ENCODE measurements around the gene LELP1. TPM values are rescaled to one million over a fixed set of nuclear protein-coding genes. Genes with fewer than 3 reads are reported as not detected.

LELP1 gene
- total RNA-seq, 5 donors from 2014 or later (not counting 1 experiment from before 2014, with no cell fraction given), result not detected

DNA sequence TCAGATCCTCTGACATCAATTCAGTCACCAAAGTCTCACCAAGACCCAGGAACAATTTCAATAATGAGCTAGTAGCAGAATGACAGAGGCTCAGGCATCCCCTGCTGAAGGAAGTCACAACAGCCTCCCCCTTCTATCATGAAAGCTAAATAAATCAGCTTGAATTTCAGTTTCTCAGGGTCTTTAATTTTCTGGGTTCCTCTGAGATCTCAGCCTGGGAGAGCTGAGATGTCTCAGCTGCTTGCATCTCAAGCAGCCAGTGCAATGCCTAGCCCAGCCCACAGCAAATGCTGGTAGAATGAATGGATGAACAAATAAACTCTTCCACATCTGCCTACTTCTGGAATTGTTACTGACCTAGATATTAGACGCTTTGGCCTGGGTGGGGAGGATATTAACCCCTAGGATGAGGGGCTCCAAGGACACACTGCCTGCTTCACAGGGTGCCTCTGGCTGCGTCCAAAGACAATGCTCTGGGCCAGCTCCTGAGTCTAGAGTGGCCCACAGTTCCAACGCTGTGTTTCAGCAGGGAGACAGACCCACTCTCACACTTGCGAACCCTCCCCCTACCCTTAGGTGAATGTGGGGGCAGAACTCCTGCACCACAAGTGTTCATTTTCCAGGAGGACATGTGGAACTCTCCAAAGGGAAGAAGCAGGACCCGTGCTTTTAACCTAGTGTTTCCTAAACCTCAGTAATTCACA is 45.1 kb downstream of the LELP1 start:
- Mint-ChIP-seq H3K27ac (no peak overlapping the region), H3K9me3 (peaks cover 0 to 8% (median 0%) of the 10 kb centered on the region in 3 donors), H3K4me3 (no peak overlapping the region), H3K4me1 (no peaks in the 10 kb centered on the region), H3K27me3 (peaks cover 36 to 37% of the 10 kb centered on the region in 2 donors), H3K36me3 (no peaks in the 10 kb centered on the region)
- H3K4me3 ChIP-seq (ENCODE audit: control insufficient read depth in 1 of 2, extremely low read depth in 1 of 2, low read length in 1 of 2), result no peak overlapping the region
- WGBS (ENCODE audit: insufficient coverage), result 20% methylated on average over 1 of the region's 5 CpGs
- H3K27ac ChIP-seq (ENCODE audit: low read length), result no peak overlapping the region
- DNase-seq (no peak), ATAC-seq (replicated peaks in 1 of 4) (no peak)
- CTCF ChIA-PET, result no interaction called here
- H3K9me3 ChIP-seq, result no peaks in the 10 kb centered on the region
- POLR2A ChIA-PET, result no interaction called here
- H3K36me3 ChIP-seq (ENCODE audit: control insufficient read depth in 2 of 2, extremely low read depth in 1 of 2, insufficient read depth in 1 of 2, low read length in 1 of 2), result no peaks in the 10 kb centered on the region
- H3K27me3 ChIP-seq (replicated peaks in 1 of 2; ENCODE audit: control insufficient read depth in 2 of 2, extremely low read depth in 1 of 2, insufficient read depth in 2 of 2, low read length in 1 of 2), result peaks cover 2 to 12% of the 10 kb centered on the region in 2 experiments
- no peaks in the 10 kb centered on the region for H3K4me1 ChIP-seq (ENCODE audit: control insufficient read depth in 1 of 2, extremely low read depth in 1 of 2, insufficient read depth in 2 of 2, low read length in 2 of 2)

DNA sequence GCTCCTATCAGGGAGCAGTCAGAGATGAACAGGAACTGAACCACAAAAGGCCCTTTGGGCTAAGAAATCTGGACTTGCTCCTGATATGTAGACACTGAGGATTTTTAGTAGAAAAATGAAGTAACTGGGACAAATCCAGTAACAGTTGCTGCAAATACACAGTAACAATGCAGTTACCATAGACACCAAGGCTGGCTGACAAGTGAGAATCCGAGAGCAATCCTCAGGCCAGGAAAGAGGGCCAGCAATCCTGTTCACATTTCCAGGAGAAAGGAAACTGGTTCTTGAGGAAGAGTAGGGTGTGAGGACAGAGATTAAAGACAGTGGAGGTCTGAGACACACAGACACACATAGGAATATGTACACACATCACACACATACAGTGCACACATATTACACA is 46.9 kb downstream of the LELP1 start:
- Mint-ChIP-seq H3K36me3 (no peaks in the 10 kb centered on the region), H3K27ac (no peak overlapping the region), H3K4me1 (peaks cover 0 to 7% (median 4%) of the 10 kb centered on the region in 3 donors), H3K27me3 (peaks cover 30 to 37% of the 10 kb centered on the region in 2 donors), H3K4me3 (no peak overlapping the region), H3K9me3 (no peaks in the 10 kb centered on the region)
- WGBS (ENCODE audit: insufficient coverage), result no CpG with 5 or more reads among the region's 1 CpG
- CTCF ChIA-PET, result no interaction called here
- no peak overlapping the region for H3K4me3 ChIP-seq (ENCODE audit: control insufficient read depth in 1 of 2, extremely low read depth in 1 of 2, low read length in 1 of 2)
- no peaks in the 10 kb centered on the region for H3K9me3 ChIP-seq
- no peaks in the 10 kb centered on the region for H3K4me1 ChIP-seq (ENCODE audit: control insufficient read depth in 1 of 2, extremely low read depth in 1 of 2, insufficient read depth in 2 of 2, low read length in 2 of 2)
- POLR2A ChIA-PET, result no interaction called here
- DNase-seq (no peak), ATAC-seq (replicated peaks in 1 of 4) (no peak)
- no peaks in the 10 kb centered on the region for H3K36me3 ChIP-seq (ENCODE audit: control insufficient read depth in 2 of 2, extremely low read depth in 1 of 2, insufficient read depth in 1 of 2, low read length in 1 of 2)
- peaks cover 2 to 23% of the 10 kb centered on the region in 2 experiments for H3K27me3 ChIP-seq (replicated peaks in 1 of 2; ENCODE audit: control insufficient read depth in 2 of 2, extremely low read depth in 1 of 2, insufficient read depth in 2 of 2, low read length in 1 of 2)
- H3K27ac ChIP-seq (ENCODE audit: low read length), result no peak overlapping the region

DNA sequence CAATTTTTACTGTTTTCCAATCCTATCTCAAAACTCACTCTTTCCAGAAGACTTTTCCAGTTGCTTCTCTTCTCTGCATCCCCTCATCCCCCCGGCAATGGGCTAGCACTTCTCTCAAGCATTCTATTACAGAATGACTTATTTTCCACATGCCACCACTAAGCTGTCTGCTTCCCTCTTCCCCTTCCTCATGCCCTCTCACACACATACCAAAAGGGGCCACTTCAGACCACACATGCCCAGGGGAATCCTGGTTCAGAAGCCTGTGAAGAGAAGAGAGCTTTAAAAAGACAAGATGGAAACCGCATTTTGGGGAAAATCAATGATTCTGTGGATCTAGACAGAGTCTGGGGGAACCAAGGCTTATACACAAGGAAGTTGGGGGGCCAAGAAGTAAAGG is 47.9 kb downstream of the LELP1 start:
- CTCF ChIA-PET, result no interaction called here
- ATAC-seq (replicated peaks in 1 of 4) (no peak), DNase-seq (no peak)
- Histone ChIP-seq H3K4me1 (ENCODE audit: control insufficient read depth in 1 of 2, extremely low read depth in 1 of 2, insufficient read depth in 2 of 2, low read length in 2 of 2) (no peaks in the 10 kb centered on the region), H3K36me3 (ENCODE audit: control insufficient read depth in 2 of 2, extremely low read depth in 1 of 2, insufficient read depth in 1 of 2, low read length in 1 of 2) (no peaks in the 10 kb centered on the region), H3K9me3 (no peaks in the 10 kb centered on the region), H3K27me3 (replicated peaks in 1 of 2; ENCODE audit: control insufficient read depth in 2 of 2, extremely low read depth in 1 of 2, insufficient read depth in 2 of 2, low read length in 1 of 2) (peaks cover 2 to 25% of the 10 kb centered on the region in 2 experiments), H3K27ac (ENCODE audit: low read length) (no peak overlapping the region), H3K4me3 (ENCODE audit: control insufficient read depth in 1 of 2, extremely low read depth in 1 of 2, low read length in 1 of 2) (no peak overlapping the region)
- no peaks in the 10 kb centered on the region for H3K36me3 Mint-ChIP-seq
- no peaks in the 10 kb centered on the region for H3K9me3 Mint-ChIP-seq
- H3K27ac Mint-ChIP-seq, result no peak overlapping the region
- H3K4me3 Mint-ChIP-seq, result no peak overlapping the region
- POLR2A ChIA-PET, result no interaction called here
- H3K4me1 Mint-ChIP-seq, result peaks cover 0 to 7% (median 4%) of the 10 kb centered on the region in 3 donors
- H3K27me3 Mint-ChIP-seq, result peaks cover 30 to 34% of the 10 kb centered on the region in 2 donors
- 63% methylated on average over 2 of the region's 2 CpGs for WGBS (ENCODE audit: insufficient coverage)

DNA sequence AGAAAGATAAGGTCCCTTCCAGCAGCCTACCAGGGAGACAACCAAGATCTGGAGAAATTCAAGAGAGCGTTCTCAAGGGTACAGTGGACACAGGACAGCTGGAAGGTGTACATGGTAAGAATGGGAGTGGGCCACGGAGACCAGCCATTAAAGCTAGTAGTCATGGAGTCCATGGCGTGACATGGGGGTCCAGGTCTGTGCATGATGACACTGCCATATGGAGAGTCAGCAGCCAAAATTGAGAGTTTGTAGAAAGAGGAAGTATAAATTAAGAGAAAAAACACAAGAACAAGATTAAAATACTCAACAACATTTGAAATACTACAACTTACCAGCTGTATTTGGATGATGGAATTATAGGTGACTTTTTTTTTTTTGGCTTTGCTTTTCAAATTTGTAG is 48.3 kb downstream of the LELP1 start:
- Histone ChIP-seq H3K9me3 (no peaks in the 10 kb centered on the region), H3K27ac (ENCODE audit: low read length) (no peak overlapping the region), H3K4me1 (ENCODE audit: control insufficient read depth in 1 of 2, extremely low read depth in 1 of 2, insufficient read depth in 2 of 2, low read length in 2 of 2) (no peaks in the 10 kb centered on the region), H3K36me3 (ENCODE audit: control insufficient read depth in 2 of 2, extremely low read depth in 1 of 2, insufficient read depth in 1 of 2, low read length in 1 of 2) (no peaks in the 10 kb centered on the region), H3K4me3 (ENCODE audit: control insufficient read depth in 1 of 2, extremely low read depth in 1 of 2, low read length in 1 of 2) (no peak overlapping the region), H3K27me3 (replicated peaks in 1 of 2; ENCODE audit: control insufficient read depth in 2 of 2, extremely low read depth in 1 of 2, insufficient read depth in 2 of 2, low read length in 1 of 2) (peaks cover 2 to 25% of the 10 kb centered on the region in 2 experiments)
- H3K4me3 Mint-ChIP-seq, result no peak overlapping the region
- no CpG with 5 or more reads among the region's 3 CpGs for WGBS (ENCODE audit: insufficient coverage)
- ChIA-PET CTCF (no interaction called here), POLR2A (no interaction called here)
- H3K4me1 Mint-ChIP-seq, result peaks cover 0 to 7% (median 4%) of the 10 kb centered on the region in 3 donors
- no peak overlapping the region for H3K27ac Mint-ChIP-seq
- peaks cover 30% of the 10 kb centered on the region in 2 donors for H3K27me3 Mint-ChIP-seq
- DNase-seq (no peak), ATAC-seq (replicated peaks in 1 of 4) (no peak)
- H3K36me3 Mint-ChIP-seq, result no peaks in the 10 kb centered on the region
- H3K9me3 Mint-ChIP-seq, result no peaks in the 10 kb centered on the region

DNA sequence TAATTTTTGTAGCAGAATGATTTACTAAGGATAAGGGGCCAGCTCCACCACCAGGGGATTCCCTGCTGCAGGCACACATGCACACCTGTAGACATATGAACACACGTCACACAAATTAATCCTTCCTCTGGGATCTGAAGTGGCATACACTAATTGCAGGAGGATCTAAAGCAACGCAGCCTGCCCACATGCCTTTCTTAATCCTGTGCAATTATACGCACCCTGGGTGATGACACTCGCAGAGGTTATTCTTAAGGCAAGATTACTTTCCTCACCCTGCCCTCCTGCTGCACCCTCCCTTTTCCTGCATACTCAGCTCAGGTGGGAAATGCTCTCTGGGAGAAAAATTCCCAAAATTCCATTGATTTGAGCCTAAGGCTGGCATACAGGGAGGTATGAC is 48.8 kb downstream of the LELP1 start:
- H3K4me3 Mint-ChIP-seq, result no peak overlapping the region
- ChIA-PET CTCF (no interaction called here), POLR2A (no interaction called here)
- H3K9me3 Mint-ChIP-seq, result no peaks in the 10 kb centered on the region
- no peaks in the 10 kb centered on the region for H3K9me3 ChIP-seq
- no peak for ATAC-seq (replicated peaks in 1 of 4)
- H3K4me3 ChIP-seq (ENCODE audit: control insufficient read depth in 1 of 2, extremely low read depth in 1 of 2, low read length in 1 of 2), result no peak overlapping the region
- H3K27me3 Mint-ChIP-seq, result peaks cover 30% of the 10 kb centered on the region in 2 donors
- no peaks in the 10 kb centered on the region for H3K36me3 ChIP-seq (ENCODE audit: control insufficient read depth in 2 of 2, extremely low read depth in 1 of 2, insufficient read depth in 1 of 2, low read length in 1 of 2)
- H3K27me3 ChIP-seq (replicated peaks in 1 of 2; ENCODE audit: control insufficient read depth in 2 of 2, extremely low read depth in 1 of 2, insufficient read depth in 2 of 2, low read length in 1 of 2), result peaks cover 2 to 21% of the 10 kb centered on the region in 2 experiments
- no peak overlapping the region for H3K27ac ChIP-seq (ENCODE audit: low read length)
- H3K36me3 Mint-ChIP-seq, result no peaks in the 10 kb centered on the region
- H3K27ac Mint-ChIP-seq, result no peak overlapping the region
- peaks cover 0 to 7% (median 4%) of the 10 kb centered on the region in 3 donors for H3K4me1 Mint-ChIP-seq
- 87% methylated on average over 4 of the region's 4 CpGs for WGBS (ENCODE audit: insufficient coverage)
- H3K4me1 ChIP-seq (ENCODE audit: control insufficient read depth in 1 of 2, extremely low read depth in 1 of 2, insufficient read depth in 2 of 2, low read length in 2 of 2), result no peaks in the 10 kb centered on the region
- DNase-seq, result no peak

DNA sequence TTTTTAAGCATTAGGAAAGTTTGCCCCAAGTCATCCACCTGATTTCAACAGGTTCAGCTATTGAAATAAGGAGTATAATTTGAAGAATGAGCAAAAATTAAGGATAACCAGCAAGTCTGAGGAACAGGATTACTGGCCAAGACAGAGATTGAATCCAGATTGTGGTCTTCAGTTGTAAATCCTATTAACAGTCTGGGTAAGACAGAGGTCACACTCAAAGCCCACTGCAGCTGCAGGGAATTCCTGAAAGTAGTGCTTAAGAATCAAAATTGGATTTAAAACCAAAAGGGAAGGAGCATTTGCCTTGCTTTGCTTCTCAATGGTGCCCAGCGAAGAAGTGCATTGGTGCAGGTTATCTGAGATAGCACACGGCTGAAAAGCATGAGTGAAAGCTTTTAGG is 49.8 kb downstream of the LELP1 start:
- H3K4me1 Mint-ChIP-seq, result peaks cover 0 to 7% (median 4%) of the 10 kb centered on the region in 3 donors
- no peaks in the 10 kb centered on the region for H3K9me3 Mint-ChIP-seq
- H3K27me3 ChIP-seq (replicated peaks in 1 of 2; ENCODE audit: control insufficient read depth in 2 of 2, extremely low read depth in 1 of 2, insufficient read depth in 2 of 2, low read length in 1 of 2), result peaks cover 0 to 19% of the 10 kb centered on the region in 2 experiments
- POLR2A ChIA-PET, result no interaction called here
- H3K4me3 ChIP-seq (ENCODE audit: control insufficient read depth in 1 of 2, extremely low read depth in 1 of 2, low read length in 1 of 2), result no peak overlapping the region
- CTCF ChIA-PET, result no interaction called here
- no peak for ATAC-seq (replicated peaks in 1 of 4)
- no peaks in the 10 kb centered on the region for H3K36me3 Mint-ChIP-seq
- no peak overlapping the region for H3K27ac Mint-ChIP-seq
- 82% methylated on average over 2 of the region's 2 CpGs for WGBS (ENCODE audit: insufficient coverage)
- H3K4me3 Mint-ChIP-seq, result no peak overlapping the region
- H3K27ac ChIP-seq (ENCODE audit: low read length), result no peak overlapping the region
- no peaks in the 10 kb centered on the region for H3K36me3 ChIP-seq (ENCODE audit: control insufficient read depth in 2 of 2, extremely low read depth in 1 of 2, insufficient read depth in 1 of 2, low read length in 1 of 2)
- no peaks in the 10 kb centered on the region for H3K4me1 ChIP-seq (ENCODE audit: control insufficient read depth in 1 of 2, extremely low read depth in 1 of 2, insufficient read depth in 2 of 2, low read length in 2 of 2)
- DNase-seq, result no peak
- peaks cover 20 to 21% of the 10 kb centered on the region in 2 donors for H3K27me3 Mint-ChIP-seq
- H3K9me3 ChIP-seq, result no peaks in the 10 kb centered on the region
